Heart left ventricle (tissue), 16 donors: ENCODE results near the gene SMOC2. TPM values are rescaled to one million over a fixed set of nuclear protein-coding genes. Genes with fewer than 3 reads are reported as not detected.

ENCODE experiments used
- ATAC-seq, 4 donors: fragments of 200-7000 bp; cut with Tn5 transposase; one replicate each; pipeline ENCODE4 v1.9.1; 2020 to 2022; ENCODE audit warnings: moderate library complexity in 4 of 4, mild to moderate bottlenecking in 3 of 4, moderate number of reproducible peaks in 1 of 4
- DNase-seq, 5 donors: peaks; one replicate each; pipeline ENCODE4 v3.0.0-alpha.2; 2020
- H3K27ac ChIP-seq, 12 donors: fragments of 200-600 bp; sonication (generic) in 4 of 12; one replicate each; pipeline versions ENCODE4 v1.5.0 to v1.8.0; 2016 to 2022; ENCODE audit warnings: mild to moderate bottlenecking in 2 of 12
- H3K27me3 ChIP-seq, 9 donors: fragments of 200-600 bp; sonication (generic) in 2 of 9; one replicate each; pipeline versions ENCODE4 v1.5.1 to v1.8.0; 2016 to 2022; ENCODE audit warnings: mild to moderate bottlenecking in 3 of 9
- H3K36me3 ChIP-seq, 9 donors: fragments of 200-600 bp; sonication (generic) in 2 of 9; one replicate each; pipeline versions ENCODE4 v1.5.0 to v1.8.0; 2018 to 2022; ENCODE audit warnings: mild to moderate bottlenecking in 2 of 9
- H3K4me1 ChIP-seq, 12 donors: fragments of 200-600 bp; sonication (generic) in 4 of 12; one replicate each; pipeline versions ENCODE4 v1.5.0 to v1.8.0; 2016 to 2022; ENCODE audit warnings: mild to moderate bottlenecking in 3 of 12
- H3K4me3 ChIP-seq, 12 donors: fragments of 200-600 bp; sonication (generic) in 4 of 12; one replicate each; pipeline versions ENCODE4 v1.5.0 to v1.8.0; 2017 to 2022; ENCODE audit warnings: mild to moderate bottlenecking in 9 of 12, moderate library complexity in 4 of 12
- H3K9me3 ChIP-seq, 12 donors: fragments of 200-600 bp; sonication (generic) in 4 of 12; one replicate each; pipeline versions ENCODE4 v1.5.0 to v1.8.0; 2016 to 2022; ENCODE audit warnings: mild to moderate bottlenecking in 1 of 12
- CTCF ChIP-seq, 12 donors: fragments of 200-600 bp; sonication (generic) in 4 of 12; IDR thresholded peaks; one replicate each; pipeline versions ENCODE4 v1.5.0 to v1.8.0; 2018 to 2022; ENCODE audit warnings: antibody characterized with exemption in 12 of 12, mild to moderate bottlenecking in 5 of 12
- POLR2A ChIP-seq, 2 donors: fragments of 450-650 bp; IDR thresholded peaks; one replicate each; pipeline ENCODE4 v1.6.1; 2017; ENCODE audit warnings: antibody characterized with exemption in 2 of 2, mild to moderate bottlenecking in 2 of 2, moderate library complexity in 2 of 2
- WGBS, 4 donors: extraction: QIAGEN DNeasy Blood & Tissue Kit in 2 of 4; methylation state at CpG; one replicate each; pipeline versions ENCODE4 v1.1.5 to v1.1.7; 2013 to 2018; 5-methylcytosine and 5-hydroxymethylcytosine counted together
- intact Hi-C, 10 donors: fragments of 100-400 bp; cut with DNase I; formaldehyde crosslinking; loops; one replicate each; pipeline versions ENCODE4 v1.11.1 to v1.14.2; 2022
- polyA plus RNA-seq, 2 donors: library from polyadenylated mRNA; stranded (reverse); fragments of 200-250 nt; gene quantifications; one replicate each; pipeline ENCODE4 v1.2.3, GENCODE V29; 2013
- total RNA-seq, 9 donors: library from RNA; depleted of rRNA in 2 of 9; stranded (reverse); fragments of >200 nt in 2 of 9; fragmentation: NEBNext Ultra II Directional in 3 of 9; extraction: Animal tissue kit (Norgen Biotek cat#: 25700) in 3 of 9; gene quantifications; one replicate each; pipeline versions ENCODE4 v1.1.0 to v1.2.4, GENCODE V29; 2016 to 2023
- donor health status: ischemic (EF 13 %, LVEDD 7.1; RV severe dilation, severe dysfunction).
- donor health status: healthy with polysubstance abuse.
- donor health status: DM: no; HTN: yes; CAD: no.
- donor health status: DM: no; HTN: no; CAD: no.
- donor health status: ischemic (EF 25% LVEDD 6.9; RV normal size, moderate dysfunction).
- donor health status: ischemic (EF 25% LVEDD 5.7; RV mildly dilated, moderate dysfunction).
- donor health status: healthy.
- donor health status: DM: yes; HTN: yes; CAD: no.
- donor health status: ischemic (EF 35%, LVEDD 5.7; RV mildly dilated, moderate dysfunction).
- donor health status: nonischemic (EF 11% LVEDD 7.7; RV severe dilation, severe dysfunction).
- donor health status: DM: yes; HTN: yes; CAD: no.
- donor health status: PGD.
- donor health status: ischemic (EF 29% LVEDD 5.4; RV normal size, mild dysfunction).
- donor health status: nonischemic (EF 23%, LVEDD 6.1; RV moderate dilation, normal function).

The SMOC2 gene
- total and polyA plus RNA-seq, 11 donors: 5.9 to 44.2 (median 15.7) TPM

DNA sequence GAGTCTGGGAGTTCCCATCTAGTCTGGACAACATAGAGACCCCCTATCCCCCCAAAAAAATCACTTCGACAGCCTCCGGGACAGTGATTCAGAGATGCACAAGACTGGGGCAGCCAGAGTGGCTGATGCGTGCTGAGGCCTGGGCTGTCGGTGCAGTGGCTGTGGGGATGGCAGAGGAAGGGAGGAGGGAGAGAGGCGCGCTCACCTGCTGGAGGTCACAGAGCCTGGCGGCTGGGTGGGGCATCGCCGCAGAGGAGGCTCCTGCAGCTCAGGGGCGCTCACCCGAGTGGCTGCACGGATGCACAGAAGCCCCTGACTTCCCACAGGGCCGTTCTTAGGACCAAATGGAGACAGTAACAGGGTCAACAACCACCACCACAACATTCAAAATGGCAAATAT lies 182.8 kb downstream of the SMOC2 start:
- Histone ChIP-seq H3K27me3 (no peaks in the 10 kb centered on the region), H3K4me1 (no peaks in the 10 kb centered on the region), H3K9me3 (no peaks in the 10 kb centered on the region), H3K36me3 (peaks cover 0 to 8% (median 0%) of the 10 kb centered on the region in 9 donors), H3K4me3 (no peak overlapping the region), H3K27ac (no peak overlapping the region)
- TF ChIP-seq POLR2A (IDR thresholded peaks at IDR 0.05) (no peak), CTCF (IDR thresholded peaks at IDR 0.05) (no peak)
- peak in 1 of 4 donors; percentile 13 for ATAC-seq
- DNase-seq: no peak
- WGBS, 4 donors: 83 to 95% (median 87%) methylated on average over 13 of the region's 13 CpGs
- intact Hi-C loops: loop anchor here in 1 of 10 donors (10.0 kb wide), 1 partner anchor 261 kb away; no protein-coding TSS in a partner anchor

DNA sequence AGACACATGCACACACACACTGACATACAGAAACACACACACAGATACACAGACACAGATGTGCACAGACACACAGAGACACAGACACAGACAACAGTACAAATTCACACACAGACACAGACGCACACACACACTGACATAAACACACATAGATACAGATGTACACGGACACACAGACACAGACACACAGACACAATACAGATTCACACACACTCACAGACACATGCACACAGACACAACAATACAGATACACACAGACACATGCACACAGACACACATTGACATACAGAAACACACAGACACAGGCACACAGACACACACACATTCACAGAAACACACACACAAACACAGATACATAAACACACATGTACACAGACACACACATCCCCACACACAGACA lies 183.6 kb downstream of the SMOC2 start:
- TF ChIP-seq CTCF (IDR thresholded peaks at IDR 0.05) (no peak), POLR2A (IDR thresholded peaks at IDR 0.05) (no peak)
- DNase-seq: no peak
- H3K4me1 ChIP-seq: no peaks in the 10 kb centered on the region

DNA sequence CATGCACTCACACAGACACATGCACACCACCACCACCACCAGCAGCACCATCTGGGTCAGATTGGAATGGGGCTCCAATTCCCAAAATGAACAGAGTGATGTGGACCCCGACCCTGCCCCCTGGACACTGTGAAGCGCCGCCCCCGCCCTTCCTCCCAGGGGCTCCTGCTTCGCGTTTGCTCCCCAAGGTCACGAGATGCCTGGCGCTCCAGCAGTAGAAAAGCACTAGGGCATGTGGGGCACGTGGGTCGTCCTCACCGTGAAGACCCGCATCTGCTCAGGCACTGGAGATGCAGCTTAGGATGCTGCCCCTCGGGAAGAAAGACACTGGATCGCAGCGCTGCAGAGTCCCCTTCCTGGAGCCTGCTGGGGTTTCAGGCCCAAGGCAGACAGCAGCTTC lies 184.0 kb downstream of the SMOC2 start:
- no peaks in the 10 kb centered on the region for H3K27me3 ChIP-seq
- no peak overlapping the region for H3K27ac ChIP-seq
- H3K9me3 ChIP-seq: no peaks in the 10 kb centered on the region
- H3K4me3 ChIP-seq: no peak overlapping the region
- 84 to 97% (median 88%) methylated on average over 6 to 15 of the region's 15 CpGs for WGBS, 4 donors
- ATAC-seq: no peak
- DNase-seq: no peak
- no peaks in the 10 kb centered on the region for H3K4me1 ChIP-seq
- peaks cover 0 to 8% (median 0%) of the 10 kb centered on the region in 9 donors for H3K36me3 ChIP-seq
- intact Hi-C loops: loop anchor here in 1 of 10 donors (10.0 kb wide), 1 partner anchor 260 kb away; no protein-coding TSS in a partner anchor
- TF ChIP-seq CTCF (IDR thresholded peaks at IDR 0.05) (no peak), POLR2A (IDR thresholded peaks at IDR 0.05) (no peak)

More for the DNA sequence above, 183.6 kb downstream of the SMOC2 start:
- Histone ChIP-seq H3K27ac (no peak overlapping the region), H3K4me3 (no peak overlapping the region), H3K36me3 (peaks cover 0 to 8% (median 0%) of the 10 kb centered on the region in 9 donors), H3K27me3 (no peaks in the 10 kb centered on the region), H3K9me3 (no peaks in the 10 kb centered on the region)
- intact Hi-C loops: loop anchor here in 1 of 10 donors (10.0 kb wide), 1 partner anchor 260 kb away; no protein-coding TSS in a partner anchor
- ATAC-seq: no peak
- WGBS, 4 donors: 90 to 95% (median 93%) methylated on average over 2 of the region's 2 CpGs

GRCh38 chr6:168625602-168626001 lies 184.6 kb downstream of the SMOC2 start:
- TF ChIP-seq CTCF (IDR thresholded peaks at IDR 0.05) (no peak), POLR2A (IDR thresholded peaks at IDR 0.05) (no peak)

More at GRCh38 chr6:168625602-168626001, 184.6 kb downstream of the SMOC2 start:
- WGBS, 4 donors: 80 to 92% (median 84%) methylated on average over 13 to 18 of the region's 18 CpGs
- H3K4me3 ChIP-seq: no peak overlapping the region
- H3K27ac ChIP-seq: no peak overlapping the region
- no peaks in the 10 kb centered on the region for H3K9me3 ChIP-seq
- peaks cover 0 to 8% (median 0%) of the 10 kb centered on the region in 9 donors for H3K36me3 ChIP-seq
- no peak for DNase-seq
- intact Hi-C loops: loop anchor here in 1 of 10 donors (10.0 kb wide), 1 partner anchor 259 kb away; no protein-coding TSS in a partner anchor
- H3K27me3 ChIP-seq: no peaks in the 10 kb centered on the region
- no peak for ATAC-seq
- H3K4me1 ChIP-seq: no peaks in the 10 kb centered on the region
